Activated CD8-positive, alpha-beta memory T cell treated with anti-CD3 and anti-CD28 coated beads, Interleukin-2, amount 50 U/mL, for 48 hours (primary cell): ENCODE measurements around the gene RMDN2.

Experiments
- DNase-seq: peaks from one replicate; pipeline ENCODE4 v3.0.0-alpha.2; 2020

Gene RMDN2

DNA sequence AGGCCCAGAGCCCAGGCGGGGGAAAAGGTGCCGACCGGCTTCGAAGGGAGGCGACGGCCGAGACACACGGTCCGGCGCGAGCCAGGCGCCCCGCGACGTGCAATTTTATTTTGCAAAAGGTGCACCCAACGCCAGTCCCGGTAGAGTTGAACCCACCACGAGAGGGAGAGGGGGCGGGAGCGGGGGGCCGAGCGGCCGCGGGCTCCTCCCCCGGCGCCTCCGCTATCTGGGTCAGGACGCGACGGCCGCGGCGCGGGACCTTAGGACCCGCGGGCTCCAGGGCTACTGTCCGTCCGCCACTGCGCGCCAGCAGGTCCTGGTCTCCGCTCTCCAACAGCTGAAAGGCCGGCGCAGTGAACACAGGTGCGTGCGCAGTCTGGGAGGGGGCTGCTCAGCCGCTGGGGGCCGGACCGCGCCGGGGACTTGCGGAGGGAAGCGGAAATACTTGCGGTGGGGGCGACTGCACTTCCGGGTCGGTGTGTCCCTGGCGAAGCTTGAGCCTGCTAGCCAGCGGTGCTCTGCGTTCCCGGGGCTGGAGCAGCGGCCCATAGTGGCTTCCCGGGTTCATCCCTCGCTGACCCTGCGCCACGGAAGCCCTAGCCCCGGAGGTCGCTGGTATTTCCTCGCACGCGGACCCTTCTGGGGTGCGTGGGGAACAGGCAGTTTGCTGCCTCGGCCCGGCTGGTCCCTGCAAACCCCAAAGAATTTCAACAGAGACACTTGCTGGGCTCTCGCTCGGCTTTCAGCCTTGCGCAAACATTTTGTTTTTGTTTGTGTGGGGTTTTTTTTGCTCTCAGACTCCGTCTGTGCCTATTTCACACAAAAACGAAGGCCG is at the start of gene RMDN2:
TSS of gene RMDN2 (plus strand) at position 225 of the 835 bp plus-strand sequence. CDS start 3,991 bp downstream, outside the sequence.
- DNase-seq: peak; percentile 91

DNA sequence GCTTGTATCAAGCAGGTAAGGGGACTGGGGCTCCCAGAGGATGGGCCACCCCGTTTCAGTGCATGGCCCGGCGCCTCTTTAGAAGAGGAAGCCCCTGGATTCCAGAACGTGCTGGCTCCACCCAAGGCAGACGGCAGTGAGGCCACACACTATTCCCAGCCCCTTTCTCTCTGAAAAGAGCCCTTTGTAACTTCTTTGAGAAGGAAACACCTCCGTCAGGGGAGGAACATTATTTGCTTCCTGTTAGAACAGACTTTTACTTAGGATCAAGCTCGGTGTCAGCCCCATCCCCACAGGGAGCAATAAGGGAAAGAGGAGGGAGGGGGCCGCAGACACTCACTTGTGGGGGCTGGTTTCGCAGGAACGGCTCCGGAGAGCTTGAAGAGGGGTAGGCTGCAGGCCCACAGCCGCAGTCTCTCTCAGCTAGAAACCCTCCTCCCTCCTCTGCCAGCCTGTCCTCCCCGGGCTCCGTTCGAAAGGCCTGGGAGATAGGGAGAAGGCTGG is 49.6 kb upstream of the RMDN2 start:
- no peak for DNase-seq

DNA sequence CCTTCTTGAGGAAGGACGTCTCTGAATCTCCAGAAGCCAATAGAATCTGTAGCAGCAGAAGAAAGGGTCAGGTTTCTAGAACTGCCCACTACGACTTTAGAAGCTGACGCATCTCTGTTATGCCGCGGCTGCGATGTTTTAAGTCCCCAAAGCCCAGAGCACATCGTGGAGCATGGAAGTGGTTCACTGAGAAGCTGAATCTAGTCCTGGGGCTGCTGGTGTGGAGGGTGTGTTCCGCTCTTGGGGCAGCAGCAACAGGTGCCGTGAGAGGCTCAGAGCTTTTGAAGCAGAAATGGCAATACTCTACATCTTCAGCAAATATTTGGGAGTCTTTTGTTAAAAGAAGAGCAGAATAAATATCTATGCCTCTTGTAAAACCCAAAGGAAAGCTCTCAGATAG is 48.9 kb upstream of the RMDN2 start:
- no peak for DNase-seq

DNA sequence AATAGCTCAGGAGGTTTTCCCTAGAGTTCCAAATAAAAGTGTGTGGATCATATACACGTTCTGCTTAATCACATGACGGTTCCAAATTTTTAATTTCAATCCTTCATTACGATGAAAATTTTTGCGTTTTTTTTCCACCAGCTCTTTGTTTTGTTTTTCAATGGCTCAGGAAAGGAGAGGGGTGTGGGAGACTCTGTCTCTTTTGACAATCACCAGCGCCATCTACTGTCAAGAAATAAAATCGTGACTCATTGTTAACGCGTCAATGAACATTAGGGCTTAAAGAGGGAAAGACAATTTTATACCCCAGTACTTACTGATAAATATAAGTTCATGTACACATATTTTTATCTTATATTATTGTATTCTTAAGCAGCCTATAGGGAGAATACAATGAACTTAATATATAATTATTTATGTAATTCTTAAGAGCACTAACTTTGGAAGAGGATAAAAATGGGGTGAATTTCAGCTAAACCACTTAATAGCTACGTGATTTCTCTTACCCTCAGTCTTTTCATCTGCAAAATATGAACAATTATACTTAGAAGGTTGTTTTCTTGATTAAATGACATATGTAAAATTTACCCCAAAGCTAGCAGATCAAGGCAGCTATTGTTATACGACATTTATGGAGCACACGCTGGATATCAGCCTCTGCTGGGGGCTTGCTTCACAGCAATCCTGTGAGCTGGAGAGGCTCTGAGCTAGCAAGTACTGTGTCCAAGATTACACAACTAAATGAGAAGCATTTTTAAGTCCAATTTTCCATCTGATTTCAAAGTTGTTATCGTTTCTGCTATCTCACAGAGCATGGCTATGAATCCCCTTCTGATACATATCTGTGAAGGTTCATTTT is 47.4 kb upstream of the RMDN2 start:
- DNase-seq: no peak

GRCh38 chr2:37878536-37878935 is 46.6 kb upstream of the RMDN2 start:
- no peak for DNase-seq

GRCh38 chr2:37880551-37880950 is 44.5 kb upstream of the RMDN2 start:
- DNase-seq: no peak

GRCh38 chr2:37881397-37881796 is 43.7 kb upstream of the RMDN2 start:
- no peak for DNase-seq

DNA sequence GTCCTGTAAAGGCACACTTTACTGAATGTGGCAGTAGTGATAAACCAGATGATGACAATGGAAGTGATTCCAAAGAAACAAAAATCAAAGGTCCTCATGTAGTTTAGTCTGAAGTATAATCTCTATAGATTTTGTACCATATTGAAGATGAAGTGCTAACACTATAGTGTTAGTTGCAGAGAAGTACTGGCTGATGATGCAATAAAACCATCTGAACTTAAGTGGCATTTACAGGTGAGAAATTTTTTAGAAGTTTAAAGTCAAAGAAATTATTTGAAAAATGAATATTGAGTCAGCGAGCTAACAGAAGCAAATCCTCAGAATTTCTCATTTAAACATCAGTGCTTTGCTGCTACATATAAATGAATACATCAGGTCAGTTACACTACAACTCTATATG is 43.1 kb upstream of the RMDN2 start:
- DNase-seq: no peak

GRCh38 chr2:37883518-37883917 is 41.6 kb upstream of the RMDN2 start:
- no peak for DNase-seq

GRCh38 chr2:37885329-37885993 is 39.6 kb upstream of the RMDN2 start:
- DNase-seq: no peak

- no peak for DNase-seq
These were observed 38.3 kb upstream of the RMDN2 start for GRCh38 chr2:37886745-37887144.

DNA sequence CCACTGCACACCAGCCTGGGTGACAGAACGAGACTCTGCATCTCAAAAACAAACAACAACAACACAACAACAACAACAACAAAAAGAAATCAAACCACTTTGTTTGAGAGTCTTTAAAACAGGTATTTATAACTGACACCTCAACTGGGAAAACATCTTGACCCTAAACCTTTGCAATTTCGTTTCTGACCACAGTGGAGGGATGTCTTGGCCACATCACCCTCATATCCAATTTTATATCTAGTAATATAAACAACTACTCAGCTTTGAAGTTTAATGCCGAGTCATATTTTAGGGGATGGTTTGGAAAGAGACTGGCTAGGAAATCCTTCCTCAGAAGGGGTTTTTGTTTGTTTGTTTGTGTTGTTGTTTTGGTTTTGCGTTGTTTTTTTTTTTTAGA is 37.8 kb upstream of the RMDN2 start:
- DNase-seq: no peak

DNA sequence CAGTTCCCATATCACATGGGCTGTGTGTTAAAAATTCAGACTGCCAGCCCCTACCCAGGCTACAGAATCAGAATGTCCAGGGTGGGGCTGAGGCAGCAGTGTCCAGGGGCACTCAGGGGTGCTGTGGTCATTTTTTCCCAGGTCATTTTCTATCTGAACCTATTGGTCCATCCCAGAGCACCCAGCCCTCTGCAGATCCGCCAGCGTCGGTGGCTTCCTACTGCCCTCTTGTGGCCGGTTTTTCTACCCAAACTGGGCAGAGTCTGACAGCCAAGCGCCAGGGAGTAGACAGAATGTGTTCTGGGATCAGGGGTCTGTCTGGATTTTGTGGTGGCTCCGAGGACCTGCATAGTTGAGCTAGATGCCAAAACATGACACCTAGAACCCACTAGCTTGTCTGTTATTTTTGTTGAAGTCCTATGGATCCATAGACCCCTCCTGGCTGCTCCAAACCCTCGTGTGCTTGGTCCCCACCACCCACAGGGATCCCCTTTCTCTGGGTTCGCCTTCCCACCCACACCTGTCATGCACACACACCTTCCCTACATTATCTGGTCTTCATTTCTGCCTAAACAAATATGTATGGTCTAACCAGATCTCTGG is 34.1 kb upstream of the RMDN2 start:
- peak; percentile 86 for DNase-seq

DNA sequence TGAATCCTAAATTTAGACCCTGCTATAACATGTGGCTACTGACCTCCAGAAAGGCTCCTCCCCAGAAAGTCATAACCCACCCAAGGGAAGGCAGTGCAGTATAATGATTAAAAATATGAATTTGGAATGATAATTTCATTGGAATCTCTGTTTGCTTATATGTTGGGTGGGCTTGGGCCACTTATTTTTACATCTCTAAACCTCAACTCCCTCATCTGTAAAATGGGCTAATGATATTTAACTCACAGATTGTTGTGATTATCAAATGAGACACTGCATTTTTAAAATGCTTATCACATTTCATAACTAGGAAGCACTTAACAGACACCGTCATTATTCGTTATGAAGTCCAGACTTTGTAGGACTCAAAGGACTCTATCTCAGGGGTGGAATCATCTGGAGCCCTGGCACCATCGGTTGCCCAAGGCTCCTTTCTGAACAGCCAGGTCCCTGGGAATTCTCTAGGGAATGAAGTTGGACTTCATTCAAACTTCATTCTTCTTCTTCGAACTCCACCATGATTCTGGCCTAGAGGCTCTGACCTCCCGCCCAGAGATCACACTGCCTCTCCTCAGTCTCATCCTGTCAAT is 33.1 kb upstream of the RMDN2 start:
- DNase-seq: no peak

DNA sequence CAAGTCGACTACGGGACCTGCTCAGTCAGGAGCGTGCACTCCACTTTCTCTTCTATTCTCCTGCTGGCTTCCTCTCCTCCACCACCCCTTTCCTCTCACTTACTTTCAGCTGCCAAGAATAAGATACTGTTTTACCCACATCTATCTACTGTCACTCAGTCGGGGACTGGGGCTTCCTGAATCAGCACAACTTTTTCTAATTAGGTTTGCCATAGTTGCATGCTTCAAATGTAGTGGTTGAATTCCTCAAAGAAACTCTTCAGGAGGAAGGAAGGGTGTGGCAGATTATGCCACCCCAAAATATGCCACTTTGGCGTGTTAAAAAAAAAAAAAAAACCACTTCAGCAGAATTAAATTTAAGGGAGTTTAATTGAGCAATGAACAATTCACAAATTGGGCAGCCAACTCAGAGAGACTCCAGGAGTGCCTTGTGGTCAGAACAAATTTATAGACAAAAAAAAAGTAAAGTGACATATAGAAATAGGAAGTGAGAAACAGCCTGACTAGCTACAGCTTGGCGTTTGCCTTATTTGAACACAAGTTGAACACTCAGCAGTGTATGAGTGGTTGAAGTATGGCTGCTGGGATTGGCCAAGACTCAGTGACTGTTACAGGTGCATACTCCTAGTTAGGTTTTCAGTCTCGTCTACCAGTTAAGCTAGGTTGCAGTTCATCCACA is 32.5 kb upstream of the RMDN2 start:
- no peak for DNase-seq

- no peak for DNase-seq
These were observed 31.8 kb upstream of the RMDN2 start for GRCh38 chr2:37893327-37893726.

- no peak for DNase-seq
These were observed 31.0 kb upstream of the RMDN2 start for GRCh38 chr2:37894047-37894446.

DNA sequence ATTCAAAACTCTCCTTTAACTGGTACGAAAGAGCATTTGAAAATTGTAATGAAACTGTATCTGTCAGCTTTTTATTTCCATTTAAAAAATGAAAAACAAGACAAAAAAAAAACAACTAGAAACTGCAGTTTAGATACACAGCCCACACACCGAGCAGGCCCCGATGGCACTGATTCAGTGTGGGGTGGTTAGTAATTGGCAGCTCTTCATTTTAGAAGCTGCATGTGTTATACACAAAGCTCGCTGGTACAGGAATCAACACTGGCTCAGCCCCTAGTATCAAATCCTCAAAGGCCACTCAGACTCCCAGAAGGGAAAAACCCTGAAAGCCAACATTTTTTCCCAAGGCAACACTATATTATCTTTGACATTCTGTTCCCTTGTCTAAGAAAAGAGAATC is 30.5 kb upstream of the RMDN2 start:
- no peak for DNase-seq

GRCh38 chr2:37895140-37895539 is 29.9 kb upstream of the RMDN2 start:
- no peak for DNase-seq

GRCh38 chr2:37896319-37896718 is 28.8 kb upstream of the RMDN2 start:
- DNase-seq: no peak

DNA sequence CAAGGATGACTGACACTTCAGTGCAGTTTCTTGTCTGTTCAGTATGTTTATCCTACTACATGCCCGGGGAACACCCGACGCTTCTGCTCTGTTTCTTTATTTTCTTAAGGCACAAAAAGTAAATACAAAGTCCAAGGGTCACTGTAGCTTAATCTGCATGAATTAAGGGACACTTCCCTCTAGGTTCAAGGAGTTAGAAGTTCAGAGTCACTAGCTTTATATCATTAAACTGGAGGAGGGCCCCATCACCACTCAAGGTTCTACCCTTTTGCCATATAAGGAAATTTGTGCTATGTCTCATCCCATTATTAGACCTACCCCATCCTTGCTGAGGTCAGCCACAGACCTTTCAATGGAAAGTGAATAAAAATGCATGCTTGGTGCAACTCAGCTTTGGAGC is 27.6 kb upstream of the RMDN2 start:
- no peak for DNase-seq

DNA sequence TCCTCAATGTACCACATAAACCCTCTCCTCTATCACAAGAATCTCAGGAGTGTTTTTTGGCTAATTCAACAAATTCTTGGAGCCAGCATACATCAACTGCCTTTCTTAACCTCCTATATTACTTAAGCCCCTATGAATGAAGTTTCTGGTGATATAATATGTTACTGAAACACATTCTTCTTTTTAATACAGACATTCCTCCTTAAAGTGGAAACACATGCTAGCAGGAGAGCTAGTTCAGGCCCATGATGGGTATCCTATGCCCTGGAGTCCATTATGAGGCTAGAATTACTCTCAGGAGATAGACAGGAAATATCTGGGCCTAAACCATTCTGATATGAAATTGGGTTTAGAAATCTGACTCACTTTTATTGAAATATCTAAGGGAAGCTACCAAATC is 26.6 kb upstream of the RMDN2 start:
- no peak for DNase-seq
